NCI-H1436 (cell line): ENCODE measurements around the gene TRIM27.
"Not testable (repeated sequence)": the region's sequence is repeated elsewhere in the genome, so short reads cannot be mapped to it uniquely, and the experiment has no call there.

Experiments
- DNase-seq: peaks from one replicate; lab custom pipeline; 2025; lab: John Stamatoyannopoulos, UW

TRIM27 gene

GRCh38 chr6:28896505-28897368 is 27.0 kb downstream of the TRIM27 start:
- DNase-seq: peak; percentile 56

- peak; percentile 97 for DNase-seq
These were observed 28.5 kb downstream of the TRIM27 start for GRCh38 chr6:28895131-28895812.

- DNase-seq: no peak
These were observed 30.5 kb downstream of the TRIM27 start for GRCh38 chr6:28893172-28893799.

GRCh38 chr6:28892525-28892924 is 31.3 kb downstream of the TRIM27 start:
- DNase-seq: no peak

- DNase-seq: no peak
These were observed 35.8 kb downstream of the TRIM27 start for GRCh38 chr6:28887796-28888496.

GRCh38 chr6:28886079-28886439 is 37.7 kb downstream of the TRIM27 start:
- no peak for DNase-seq

GRCh38 chr6:28884423-28885131 is 39.2 kb downstream of the TRIM27 start:
- no peak for DNase-seq

GRCh38 chr6:28880894-28881780 is 42.6 kb downstream of the TRIM27 start:
- peak; percentile 59 for DNase-seq

- no peak for DNase-seq
These were observed 43.3 kb downstream of the TRIM27 start for GRCh38 chr6:28880519-28880893.

GRCh38 chr6:28876710-28877109 is 47.1 kb downstream of the TRIM27 start:
- DNase-seq: no peak

- DNase-seq: no peak
These were observed 48.5 kb downstream of the TRIM27 start for GRCh38 chr6:28875191-28875747.

- not testable (repeated sequence) for DNase-seq
These were observed 51.5 kb downstream of the TRIM27 start for GRCh38 chr6:28872157-28872817.

GRCh38 chr6:28871335-28872156 is 52.2 kb downstream of the TRIM27 start:
- no peak for DNase-seq

- DNase-seq: no peak
These were observed 54.9 kb downstream of the TRIM27 start for GRCh38 chr6:28868873-28869272.

GRCh38 chr6:28867086-28867409 is 56.7 kb downstream of the TRIM27 start:
- no peak for DNase-seq

GRCh38 chr6:28866205-28867085 is 57.3 kb downstream of the TRIM27 start:
- DNase-seq: peak; percentile 63

GRCh38 chr6:28865401-28866204 is 58.2 kb downstream of the TRIM27 start:
- DNase-seq: peak; percentile 13
